Measurements from ENCODE around the gene CLDN18.

Gene CLDN18

GRCh38 chr3:138007898-138008297 is 2.1 kb upstream of the CLDN18 start:
- Histone ChIP-seq H3K9me3 (ENCODE audit: control insufficient read depth, insufficient read depth, low read length) (no peaks in the 10 kb centered on the region), H3K36me3 (ENCODE audit: insufficient read depth, low read length) (no peaks in the 10 kb centered on the region), H3K9ac (ENCODE audit: low read depth, low read length) (no peak overlapping the region), H3K4me1 (ENCODE audit: insufficient read depth, low read length) (no peaks in the 10 kb centered on the region)

- H3K4me1 ChIP-seq (ENCODE audit: insufficient read depth, low read length): no peaks in the 10 kb centered on the region
- no peaks in the 10 kb centered on the region for H3K36me3 ChIP-seq (ENCODE audit: insufficient read depth, low read length)
- H3K9me3 ChIP-seq (ENCODE audit: control insufficient read depth, insufficient read depth, low read length): no peaks in the 10 kb centered on the region; the same call in 1 of the 2 replicates
- no peak overlapping the region for H3K9ac ChIP-seq (ENCODE audit: low read depth, low read length)
These were observed 267 bp downstream of the CLDN18 start for GRCh38 chr3:138010273-138010590.

- Histone ChIP-seq H3K9me3 (ENCODE audit: control insufficient read depth, insufficient read depth, low read length) (no peaks in the 10 kb centered on the region; the same call in 1 of the 2 replicates), H3K9ac (ENCODE audit: low read depth, low read length) (no peak overlapping the region), H3K36me3 (ENCODE audit: insufficient read depth, low read length) (no peaks in the 10 kb centered on the region), H3K4me1 (ENCODE audit: insufficient read depth, low read length) (no peaks in the 10 kb centered on the region)
These were observed 1.8 kb downstream of the CLDN18 start for GRCh38 chr3:138011722-138012121.

DNA sequence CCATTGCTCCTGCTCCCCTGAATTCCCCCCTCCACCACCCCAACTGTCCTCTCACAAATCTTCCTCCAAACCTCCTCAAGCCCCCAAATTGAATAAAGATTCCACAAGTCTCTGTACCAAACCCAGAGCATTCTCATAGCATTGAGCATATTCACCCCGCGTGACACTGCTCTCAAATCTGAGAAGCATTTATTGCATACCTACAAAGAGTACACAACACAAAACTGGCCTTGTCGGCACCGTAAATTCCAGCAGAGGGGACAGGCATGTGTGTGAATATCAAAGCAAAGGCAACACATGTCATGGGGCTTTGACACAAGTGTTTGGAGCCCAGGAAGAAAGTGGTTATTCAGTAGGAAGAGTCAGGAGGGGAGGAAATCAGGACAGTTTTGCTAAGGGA is 2.6 kb downstream of the CLDN18 start:
- Histone ChIP-seq H3K9ac (ENCODE audit: low read depth, low read length) (no peak overlapping the region), H3K9me3 (ENCODE audit: control insufficient read depth, insufficient read depth, low read length) (no peaks in the 10 kb centered on the region; the same call in 1 of the 2 replicates), H3K4me1 (ENCODE audit: insufficient read depth, low read length) (no peaks in the 10 kb centered on the region), H3K36me3 (ENCODE audit: insufficient read depth, low read length) (no peaks in the 10 kb centered on the region)

- Histone ChIP-seq H3K36me3 (ENCODE audit: insufficient read depth, low read length) (no peaks in the 10 kb centered on the region), H3K9ac (ENCODE audit: low read depth, low read length) (no peak overlapping the region), H3K9me3 (ENCODE audit: control insufficient read depth, insufficient read depth, low read length) (no peaks in the 10 kb centered on the region; the same call in 1 of the 2 replicates), H3K4me1 (ENCODE audit: insufficient read depth, low read length) (no peaks in the 10 kb centered on the region)
These were observed 6.1 kb downstream of the CLDN18 start for GRCh38 chr3:138016065-138016464.

GRCh38 chr3:138019281-138020069 is 9.5 kb downstream of the CLDN18 start:
- Histone ChIP-seq H3K4me1 (ENCODE audit: insufficient read depth, low read length) (no peaks in the 10 kb centered on the region), H3K9ac (ENCODE audit: low read depth, low read length) (no peak overlapping the region), H3K36me3 (ENCODE audit: insufficient read depth, low read length) (no peaks in the 10 kb centered on the region), H3K9me3 (ENCODE audit: control insufficient read depth, insufficient read depth, low read length) (no peaks in the 10 kb centered on the region)

GRCh38 chr3:138023754-138024153 is 13.8 kb downstream of the CLDN18 start:
- Histone ChIP-seq H3K4me1 (ENCODE audit: insufficient read depth, low read length) (no peaks in the 10 kb centered on the region), H3K36me3 (ENCODE audit: insufficient read depth, low read length) (no peaks in the 10 kb centered on the region), H3K9me3 (ENCODE audit: control insufficient read depth, insufficient read depth, low read length) (no peaks in the 10 kb centered on the region), H3K9ac (ENCODE audit: low read depth, low read length) (no peak overlapping the region)

DNA sequence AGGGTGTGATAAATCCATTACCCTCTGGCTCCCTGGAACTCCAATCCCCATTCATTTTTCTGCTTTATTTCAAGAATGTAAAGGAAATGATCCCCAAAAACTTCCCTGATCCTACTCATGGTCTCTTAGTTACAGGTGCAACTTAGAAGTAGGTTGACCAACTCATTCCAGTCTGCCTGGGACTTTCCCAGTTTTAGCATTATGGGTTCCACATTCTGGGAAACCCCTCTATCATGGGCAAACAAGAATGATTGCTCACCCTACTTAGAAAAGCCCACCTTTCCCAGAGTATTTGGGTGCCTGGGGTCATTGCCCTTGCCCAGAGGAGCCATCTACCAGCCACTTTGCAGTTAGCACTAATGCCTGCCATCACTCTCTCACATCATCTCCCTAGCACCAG is 15.6 kb downstream of the CLDN18 start:
- Histone ChIP-seq H3K4me1 (ENCODE audit: insufficient read depth, low read length) (no peaks in the 10 kb centered on the region), H3K9me3 (ENCODE audit: control insufficient read depth, insufficient read depth, low read length) (no peaks in the 10 kb centered on the region), H3K36me3 (ENCODE audit: insufficient read depth, low read length) (no peaks in the 10 kb centered on the region), H3K9ac (ENCODE audit: low read depth, low read length) (no peak overlapping the region)

- no peaks in the 10 kb centered on the region for H3K4me1 ChIP-seq (ENCODE audit: insufficient read depth, low read length)
- H3K36me3 ChIP-seq (ENCODE audit: insufficient read depth, low read length): no peaks in the 10 kb centered on the region
- no peaks in the 10 kb centered on the region for H3K9me3 ChIP-seq (ENCODE audit: control insufficient read depth, insufficient read depth, low read length)
- no peak overlapping the region for H3K9ac ChIP-seq (ENCODE audit: low read depth, low read length)
These were observed 17.9 kb downstream of the CLDN18 start for GRCh38 chr3:138027821-138028220.

- Histone ChIP-seq H3K36me3 (ENCODE audit: insufficient read depth, low read length) (no peaks in the 10 kb centered on the region), H3K4me1 (ENCODE audit: insufficient read depth, low read length) (no peaks in the 10 kb centered on the region; the same call in 1 of the 2 replicates), H3K9ac (ENCODE audit: low read depth, low read length) (no peak overlapping the region), H3K9me3 (ENCODE audit: control insufficient read depth, insufficient read depth, low read length) (no peaks in the 10 kb centered on the region)
These were observed 20.8 kb downstream of the CLDN18 start for GRCh38 chr3:138030734-138031280.

- H3K36me3 ChIP-seq (ENCODE audit: insufficient read depth, low read length): no peaks in the 10 kb centered on the region
- H3K4me1 ChIP-seq (ENCODE audit: insufficient read depth, low read length): no peaks in the 10 kb centered on the region; the same call in 1 of the 2 replicates
- H3K9ac ChIP-seq (ENCODE audit: low read depth, low read length): no peak overlapping the region
- no peaks in the 10 kb centered on the region for H3K9me3 ChIP-seq (ENCODE audit: control insufficient read depth, insufficient read depth, low read length)
These were observed 21.6 kb downstream of the CLDN18 start for GRCh38 chr3:138031536-138031935.

DNA sequence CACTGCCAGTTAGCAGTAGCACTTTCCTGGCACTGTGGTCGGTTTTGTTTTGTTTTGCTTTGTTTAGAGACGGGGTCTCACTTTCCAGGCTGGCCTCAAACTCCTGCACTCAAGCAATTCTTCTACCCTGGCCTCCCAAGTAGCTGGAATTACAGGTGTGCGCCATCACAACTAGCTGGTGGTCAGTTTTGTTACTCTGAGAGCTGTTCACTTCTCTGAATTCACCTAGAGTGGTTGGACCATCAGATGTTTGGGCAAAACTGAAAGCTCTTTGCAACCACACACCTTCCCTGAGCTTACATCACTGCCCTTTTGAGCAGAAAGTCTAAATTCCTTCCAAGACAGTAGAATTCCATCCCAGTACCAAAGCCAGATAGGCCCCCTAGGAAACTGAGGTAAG is 22.6 kb downstream of the CLDN18 start:
- no peaks in the 10 kb centered on the region for H3K9me3 ChIP-seq (ENCODE audit: control insufficient read depth, insufficient read depth, low read length)

GRCh38 chr3:138033202-138033691 is 23.3 kb downstream of the CLDN18 start:
- Histone ChIP-seq H3K36me3 (ENCODE audit: insufficient read depth, low read length) (no peaks in the 10 kb centered on the region), H3K9ac (ENCODE audit: low read depth, low read length) (no peak overlapping the region), H3K9me3 (ENCODE audit: control insufficient read depth, insufficient read depth, low read length) (no peaks in the 10 kb centered on the region), H3K4me1 (ENCODE audit: insufficient read depth, low read length) (no peaks in the 10 kb centered on the region; the same call in 1 of the 2 replicates)

More for the DNA sequence above, 22.6 kb downstream of the CLDN18 start:
- H3K9ac ChIP-seq (ENCODE audit: low read depth, low read length): no peak overlapping the region
- no peaks in the 10 kb centered on the region; the same call in 1 of the 2 replicates for H3K4me1 ChIP-seq (ENCODE audit: insufficient read depth, low read length)
- H3K36me3 ChIP-seq (ENCODE audit: insufficient read depth, low read length): no peaks in the 10 kb centered on the region

- H3K9ac ChIP-seq (ENCODE audit: low read depth, low read length): no peak overlapping the region
- no peaks in the 10 kb centered on the region for H3K36me3 ChIP-seq (ENCODE audit: insufficient read depth, low read length)
- no peaks in the 10 kb centered on the region; the same call in 1 of the 2 replicates for H3K4me1 ChIP-seq (ENCODE audit: insufficient read depth, low read length)
- no peaks in the 10 kb centered on the region for H3K9me3 ChIP-seq (ENCODE audit: control insufficient read depth, insufficient read depth, low read length)
These were observed 25.0 kb downstream of the CLDN18 start for GRCh38 chr3:138034918-138035317.

- Histone ChIP-seq H3K36me3 (ENCODE audit: insufficient read depth, low read length) (no peaks in the 10 kb centered on the region), H3K9me3 (ENCODE audit: control insufficient read depth, insufficient read depth, low read length) (no peaks in the 10 kb centered on the region), H3K4me1 (ENCODE audit: insufficient read depth, low read length) (no peaks in the 10 kb centered on the region; the same call in 1 of the 2 replicates), H3K9ac (ENCODE audit: low read depth, low read length) (no peak overlapping the region)
These were observed 26.6 kb downstream of the CLDN18 start for GRCh38 chr3:138036572-138036971.
